ENCODE data around the gene JUP.

DNA sequence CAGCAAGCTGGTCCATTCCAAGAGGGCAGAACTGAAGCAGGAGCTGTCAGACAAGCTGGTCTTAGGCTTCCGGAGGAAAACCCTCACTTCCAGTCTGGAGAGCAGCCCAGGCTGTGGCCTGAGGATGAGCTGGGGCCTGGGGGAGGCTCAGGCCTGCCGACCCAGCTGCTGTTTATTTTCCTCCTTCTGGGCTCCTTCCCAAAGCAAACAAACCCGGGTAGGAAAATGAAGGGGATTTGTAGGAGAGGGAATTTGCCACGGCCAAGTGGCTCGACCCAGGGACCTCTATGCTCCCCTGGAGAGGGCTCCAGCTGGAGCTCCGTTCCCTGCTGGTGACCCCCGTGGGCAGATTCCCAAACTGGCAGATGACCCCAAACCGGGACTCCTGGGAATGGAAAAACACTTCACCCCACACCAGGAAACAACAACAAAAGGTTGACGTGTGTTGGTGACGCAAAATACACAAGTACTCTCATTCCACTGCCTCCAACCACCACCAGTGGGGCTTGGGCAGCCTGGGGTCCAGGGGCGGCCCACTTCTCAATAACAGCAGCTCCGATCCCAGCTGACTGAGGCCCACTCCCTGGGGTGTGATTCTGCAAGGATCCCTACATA, 8.8 kb downstream of the JUP start:
- TF ChIP-seq, protein P1, sequence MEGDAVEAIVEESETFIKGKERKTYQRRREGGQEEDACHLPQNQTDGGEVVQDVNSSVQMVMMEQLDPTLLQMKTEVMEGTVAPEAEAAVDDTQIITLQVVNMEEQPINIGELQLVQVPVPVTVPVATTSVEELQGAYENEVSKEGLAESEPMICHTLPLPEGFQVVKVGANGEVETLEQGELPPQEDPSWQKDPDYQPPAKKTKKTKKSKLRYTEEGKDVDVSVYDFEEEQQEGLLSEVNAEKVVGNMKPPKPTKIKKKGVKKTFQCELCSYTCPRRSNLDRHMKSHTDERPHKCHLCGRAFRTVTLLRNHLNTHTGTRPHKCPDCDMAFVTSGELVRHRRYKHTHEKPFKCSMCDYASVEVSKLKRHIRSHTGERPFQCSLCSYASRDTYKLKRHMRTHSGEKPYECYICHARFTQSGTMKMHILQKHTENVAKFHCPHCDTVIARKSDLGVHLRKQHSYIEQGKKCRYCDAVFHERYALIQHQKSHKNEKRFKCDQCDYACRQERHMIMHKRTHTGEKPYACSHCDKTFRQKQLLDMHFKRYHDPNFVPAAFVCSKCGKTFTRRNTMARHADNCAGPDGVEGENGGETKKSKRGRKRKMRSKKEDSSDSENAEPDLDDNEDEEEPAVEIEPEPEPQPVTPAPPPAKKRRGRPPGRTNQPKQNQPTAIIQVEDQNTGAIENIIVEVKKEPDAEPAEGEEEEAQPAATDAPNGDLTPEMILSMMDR (IDR thresholded peaks at IDR 0.05) = no peak
- TF ChIP-seq EZH2 (IDR thresholded peaks at IDR 0.05) = no peak
